Stimulated activated CD4-positive, alpha-beta T cell treated with anti-CD3 and anti-CD28 coated beads, Interleukin-1b, Interleukin-23, amount 100 ng/mL, for 4 hours (primary cell): ENCODE measurements around the gene CABP7.

Experiments used
- DNase-seq, 2 donors: peaks; one replicate each; pipeline ENCODE4 v3.0.0-alpha.2; 2020; ENCODE audit warnings: low read depth in 2 of 2

The CABP7 gene

GRCh38 chr22:29702000-29702930 lies 17.5 kb upstream of the CABP7 start:
- DNase-seq, result no peak

GRCh38 chr22:29702931-29703501 lies 16.8 kb upstream of the CABP7 start:
- DNase-seq, result no peak

GRCh38 chr22:29703569-29704195 lies 16.1 kb upstream of the CABP7 start:
- no peak for DNase-seq

GRCh38 chr22:29704528-29705285 lies 15.1 kb upstream of the CABP7 start:
- DNase-seq, result no peak

- DNase-seq, result no peak
These were observed 14.2 kb upstream of the CABP7 start for GRCh38 chr22:29705651-29706050.

GRCh38 chr22:29706486-29706885 lies 13.3 kb upstream of the CABP7 start:
- no peak for DNase-seq

GRCh38 chr22:29707010-29707409 lies 12.8 kb upstream of the CABP7 start:
- no peak for DNase-seq

GRCh38 chr22:29707471-29707870 lies 12.3 kb upstream of the CABP7 start:
- no peak for DNase-seq

GRCh38 chr22:29710193-29710592 lies 9.6 kb upstream of the CABP7 start:
- DNase-seq, result no peak

- no peak for DNase-seq
These were observed 8.7 kb upstream of the CABP7 start for GRCh38 chr22:29710922-29711593.

GRCh38 chr22:29712119-29712518 lies 7.7 kb upstream of the CABP7 start:
- DNase-seq, result no peak

GRCh38 chr22:29713156-29713727 lies 6.6 kb upstream of the CABP7 start:
- no peak for DNase-seq

GRCh38 chr22:29715240-29715639 lies 4.6 kb upstream of the CABP7 start:
- no peak for DNase-seq

GRCh38 chr22:29715705-29716104 lies 4.1 kb upstream of the CABP7 start:
- no peak for DNase-seq

GRCh38 chr22:29716814-29717545 lies 2.8 kb upstream of the CABP7 start:
- no peak for DNase-seq

- DNase-seq, result no peak
These were observed 2.0 kb upstream of the CABP7 start for GRCh38 chr22:29717789-29718188.

- DNase-seq, result no peak
These were observed 579 bp upstream of the CABP7 start for GRCh38 chr22:29718949-29719898.

GRCh38 chr22:29720811-29721323 lies 1.1 kb downstream of the CABP7 start:
- DNase-seq, result no peak

- DNase-seq, result no peak
These were observed 2.3 kb downstream of the CABP7 start for GRCh38 chr22:29722151-29722550.
